Measurements from ENCODE around the gene PDE10A. TPM values are rescaled to one million over a fixed set of nuclear protein-coding genes. Genes with fewer than 3 reads are reported as not detected.

PDE10A gene
- total and polyA plus RNA-seq, 2 of the 8 experiments (the other 6 are each of a cell fraction or from before 2014, with no cell fraction given): 1.1 to 2.4 TPM

DNA sequence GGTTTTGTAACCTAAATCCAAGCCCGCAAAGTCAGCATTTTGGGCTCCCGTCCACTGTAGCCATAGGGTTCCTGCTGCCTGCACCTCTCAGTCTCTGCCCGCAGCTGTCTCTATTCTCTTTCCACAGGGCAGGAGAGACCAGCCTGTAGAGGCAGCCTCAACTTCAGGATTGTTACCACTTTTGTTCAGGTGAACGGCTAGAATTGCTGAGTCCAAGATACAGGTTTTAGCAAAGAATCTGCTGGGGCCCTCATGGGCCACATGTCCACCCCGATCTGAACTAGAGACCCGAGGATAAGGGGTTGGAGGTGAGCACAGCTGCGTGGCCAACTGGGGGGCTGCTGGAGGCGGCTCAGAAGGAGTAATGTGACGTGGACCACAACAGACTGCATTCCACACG lies 215.9 kb downstream of the PDE10A start:
- CTCF ChIA-PET (ENCODE audit: partially characterized antibody): interaction anchor here (0.7 to 3.3 kb wide), 7 partner anchors 10 to 278 kb away, joined by 3 to 24 read pairs (median 3); no protein-coding TSS in a partner anchor
- no peaks in the 10 kb centered on the region for H3K79me1 ChIP-seq (ENCODE audit: low read depth, low read length)

More for the DNA sequence above, 215.9 kb downstream of the PDE10A start:
- H4K5ac ChIP-seq (ENCODE audit: insufficient read length, low read depth, low read length): no peak overlapping the region
- no peak overlapping the region for H2AK5ac ChIP-seq (ENCODE audit: low read depth, low read length)
- H3K27me3 ChIP-seq (replicated peaks in 1 of 4; ENCODE audit: control insufficient read depth in 3 of 4, extremely low read depth in 1 of 4, insufficient read depth in 3 of 4, low read length in 3 of 4): no peaks in the 10 kb centered on the region
- TF ChIP-seq KDM4A (IDR thresholded peaks at IDR 0.05; ENCODE audit: low read depth, low read length, severe bottlenecking): no peak
- TF ChIP-seq CTBP2 (IDR thresholded peaks at IDR 0.05; ENCODE audit: borderline replicate concordance, insufficient read depth, insufficient read length, low read length): no peak
- no peak for TF ChIP-seq RXRA (IDR thresholded peaks at IDR 0.05; ENCODE audit: insufficient read depth, low read depth, low read length)
- TF ChIP-seq GABPA (IDR thresholded peaks at IDR 0.05; ENCODE audit: borderline replicate concordance, insufficient read depth, low read length): no peak
- TF ChIP-seq MAFK (IDR thresholded peaks at IDR 0.05; ENCODE audit: low read depth, low read length): peak; percentile 46; the same call in 1 of the 2 replicates
- no peak for TF ChIP-seq BACH1 (IDR thresholded peaks at IDR 0.05; ENCODE audit: low read length)
- no peaks in the 10 kb centered on the region for H3K79me2 ChIP-seq (ENCODE audit: control insufficient read depth in 1 of 2, insufficient read depth in 2 of 2, low read length in 2 of 2)
- H3K4ac ChIP-seq (replicated peaks; ENCODE audit: insufficient read length, low read depth, low read length): no peak overlapping the region
- H3K23ac ChIP-seq (ENCODE audit: insufficient read length): no peak overlapping the region
- no peak overlapping the region for H3K18ac ChIP-seq (ENCODE audit: extremely low read depth, low read length)
- no peak overlapping the region for H2BK20ac ChIP-seq (ENCODE audit: low read length)
- H2BK15ac ChIP-seq (ENCODE audit: low read length): no peak overlapping the region
- no peak overlapping the region for H2BK12ac ChIP-seq (ENCODE audit: low read depth, low read length)
- H3K9me3 ChIP-seq (ENCODE audit: insufficient read depth in 2 of 2, low read depth in 1 of 2, low read length in 1 of 2): peaks cover 8 to 11% of the 10 kb centered on the region in 2 experiments
- no peak overlapping the region for H2AFZ ChIP-seq (ENCODE audit: low read length)
- no peak overlapping the region for H3K27ac ChIP-seq (ENCODE audit: low read depth, low read length)
- POLR2A ChIA-PET (ENCODE audit: partially characterized antibody): no interaction called here
- no peak overlapping the region for H4K8ac ChIP-seq (ENCODE audit: extremely low read depth, insufficient read depth, low read length)
- H2BK5ac ChIP-seq (ENCODE audit: low read depth, low read length): no peak overlapping the region
- no peak overlapping the region for H3K4me2 ChIP-seq (ENCODE audit: insufficient read depth in 1 of 2, low read depth in 2 of 2, low read length in 2 of 2)
- no peak for DNase-seq (ENCODE audit: low read depth in 1 of 2, low spot score in 2 of 2)
- no peak for FAIRE-seq
- 90% methylated on average over 10 of the region's 10 CpGs; no CpG with 5 or more reads in 1 of the 2 experiments for WGBS, 2 experiments (ENCODE audit: extremely low coverage in 1 of 2, insufficient coverage in 1 of 2, insufficient read length in 1 of 2, insufficient replicate concordance in 2 of 2, low coverage in 1 of 2, low lambda C conversion rate in 2 of 2, missing lambda C conversion rate in 1 of 2)
- no peak overlapping the region for H3K56ac ChIP-seq (replicated peaks; ENCODE audit: insufficient read length, low read depth, low read length)
- no peak overlapping the region for H3K14ac ChIP-seq (ENCODE audit: insufficient read length)
- no peaks in the 10 kb centered on the region for H3K23me2 ChIP-seq (ENCODE audit: low read depth, low read length)
- H2BK120ac ChIP-seq (replicated peaks; ENCODE audit: low read depth, low read length): no peak overlapping the region
- H3K36me3 ChIP-seq (ENCODE audit: control insufficient read depth in 2 of 4, insufficient read depth in 4 of 4, low read length in 3 of 4): no peaks in the 10 kb centered on the region; a peak in 1 of 8 replicates
- no peak overlapping the region for H3K9ac ChIP-seq (replicated peaks in 1 of 4; ENCODE audit: extremely low read depth in 1 of 4, low read depth in 3 of 4, low read length in 3 of 4)
- H3K4me3 ChIP-seq (ENCODE audit: extremely low read depth in 1 of 4, insufficient read depth in 2 of 4, low read depth in 3 of 4, low read length in 4 of 4): no peak overlapping the region
- H3K4me1 ChIP-seq (replicated peaks in 1 of 4; ENCODE audit: control insufficient read depth in 3 of 4, insufficient read depth in 4 of 4, low read length in 3 of 4): no peaks in the 10 kb centered on the region
- no peaks in the 10 kb centered on the region for H4K20me1 ChIP-seq (replicated peaks in 1 of 2; ENCODE audit: control insufficient read depth in 1 of 2, insufficient read depth in 2 of 2, low read length in 2 of 2)
- no peak overlapping the region for H4K91ac ChIP-seq (replicated peaks; ENCODE audit: insufficient read length, low read length)
